ENCODE data around the gene ELF4.

- TF ChIP-seq CTCF (IDR thresholded peaks at IDR 0.05) (no peak), POLR2A (IDR thresholded peaks at IDR 0.05) (no peak), EP300 (IDR thresholded peaks at IDR 0.05) (no peak)
Measured at GRCh38 chrX:130093271-130093670, 17.0 kb downstream of the ELF4 start.
